ENCODE results near the gene LCNL1.
"Not testable (repeated sequence)": the region's sequence is repeated elsewhere in the genome, so short reads cannot be mapped to it uniquely, and the experiment has no call there.

LCNL1 gene

DNA sequence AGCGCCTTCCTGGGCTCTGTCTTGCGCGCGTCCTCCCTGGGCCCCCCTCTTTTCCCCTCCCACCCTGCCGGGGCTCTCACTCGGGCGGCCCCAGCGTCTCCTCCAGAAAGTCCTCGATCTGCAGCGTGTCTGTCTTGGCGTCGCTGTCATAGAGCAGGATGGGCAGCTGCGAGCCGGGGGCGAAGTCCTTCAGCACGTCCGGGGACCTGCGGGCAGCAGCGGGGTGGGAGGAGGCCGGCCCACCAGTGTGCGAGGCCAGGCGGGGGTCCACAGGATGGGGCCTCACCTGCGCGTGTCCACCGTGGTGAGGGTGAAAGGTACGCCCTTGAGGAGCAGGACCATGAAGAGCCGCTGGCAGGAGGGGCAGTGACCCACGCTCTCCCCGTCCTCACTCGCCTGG is 12.6 kb downstream of the LCNL1 start:
- no peak for DNase-seq

DNA sequence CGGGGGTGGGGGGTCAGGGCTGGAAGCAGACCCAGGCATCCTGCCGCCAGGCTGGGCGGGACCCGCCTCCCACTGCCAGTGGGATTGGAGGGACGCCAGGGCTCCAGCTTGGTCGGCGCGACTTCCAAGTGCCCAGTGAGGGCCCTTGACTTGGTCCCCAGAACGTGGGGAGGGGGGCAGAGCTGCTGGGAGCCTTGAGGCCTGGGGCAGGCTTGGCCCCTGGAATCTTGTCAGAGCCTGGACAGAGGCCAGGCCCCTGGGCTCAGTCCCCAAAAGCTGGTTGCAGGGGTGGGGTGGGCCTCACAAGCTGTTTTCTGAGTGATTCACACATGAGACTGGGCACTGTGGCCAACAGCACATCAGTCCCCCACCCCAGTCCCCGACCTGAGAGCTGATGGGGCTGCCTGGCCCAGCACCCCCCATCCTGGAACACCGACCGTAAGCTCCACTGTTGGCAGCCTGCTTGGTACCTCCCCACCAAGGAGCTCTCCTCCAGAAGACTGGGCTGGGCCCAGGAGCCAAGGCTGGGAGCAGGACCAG is 13.0 kb downstream of the LCNL1 start:
- no peak for DNase-seq

DNA sequence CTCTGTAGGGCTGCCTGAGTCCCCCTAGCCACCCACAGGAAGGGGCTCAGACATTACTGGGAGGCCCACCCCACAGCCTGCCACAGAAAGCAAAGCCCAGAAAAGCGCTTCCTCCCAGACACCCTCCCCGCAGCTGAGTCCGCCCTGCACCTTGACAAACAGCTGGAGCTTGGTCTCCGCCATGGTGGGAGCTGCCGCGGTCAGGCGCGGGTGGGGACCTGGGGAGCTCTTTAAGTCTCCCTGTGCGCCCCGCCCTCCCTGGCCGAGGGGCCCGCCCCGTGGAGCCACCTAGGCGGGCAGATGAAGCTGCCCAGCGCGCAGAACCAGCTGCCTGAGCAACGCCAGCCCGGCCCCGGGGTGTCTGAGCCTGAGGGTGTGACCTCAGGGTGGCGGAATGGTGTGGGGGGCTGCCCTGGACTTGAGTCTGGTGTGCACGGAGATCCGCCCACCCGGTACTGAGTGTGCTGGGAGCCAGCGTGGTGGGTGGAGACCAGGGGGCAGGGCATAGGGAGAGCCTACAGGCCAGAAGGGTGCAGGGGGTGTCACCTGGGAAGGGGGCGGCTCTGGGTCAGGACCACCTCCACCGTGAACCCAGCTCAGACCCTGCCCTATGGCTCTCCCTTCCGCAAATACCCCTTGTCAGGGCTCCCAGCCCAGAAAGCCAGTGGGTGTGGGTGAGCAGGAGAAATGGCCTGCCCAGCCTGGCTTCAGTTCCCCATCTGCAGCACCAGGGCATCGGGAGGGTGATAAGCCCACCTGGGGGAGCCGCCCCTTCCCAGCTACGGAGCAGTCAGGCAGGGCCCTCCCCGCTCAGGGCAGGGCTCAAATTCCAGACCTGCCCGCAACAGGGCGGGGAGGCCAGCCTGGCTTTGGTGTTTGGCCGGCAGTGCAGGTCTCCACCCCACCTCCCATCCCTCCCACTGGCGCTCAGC is 13.8 kb downstream of the LCNL1 start, which contains the start of gene CLIC3:
Gene CLIC3 (minus strand): TSS at position 208 of the 932 bp plus-strand sequence. CDS start 25 bp downstream, at position 183.
- DNase-seq: peak; percentile 87

DNA sequence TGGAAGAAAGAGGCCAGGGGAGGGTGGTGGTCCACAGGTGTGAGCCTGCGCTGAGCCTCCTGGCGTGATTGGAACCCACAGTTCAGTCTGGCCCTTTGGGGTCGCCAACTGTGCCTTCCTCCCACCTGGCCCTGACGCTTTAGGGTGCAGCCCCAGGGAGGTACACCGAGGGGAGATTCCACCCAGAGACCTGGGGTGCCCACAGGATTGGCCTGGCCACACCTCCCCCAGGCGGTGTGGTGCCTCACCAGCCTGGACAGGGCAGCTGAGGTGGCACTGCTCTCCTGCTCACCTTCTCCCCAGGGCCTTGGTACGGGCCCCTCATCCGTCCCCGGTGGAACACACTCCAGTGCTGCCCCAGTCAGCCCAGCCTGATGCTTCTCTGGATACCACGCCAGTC is 14.6 kb downstream of the LCNL1 start:
- no peak for DNase-seq

DNA sequence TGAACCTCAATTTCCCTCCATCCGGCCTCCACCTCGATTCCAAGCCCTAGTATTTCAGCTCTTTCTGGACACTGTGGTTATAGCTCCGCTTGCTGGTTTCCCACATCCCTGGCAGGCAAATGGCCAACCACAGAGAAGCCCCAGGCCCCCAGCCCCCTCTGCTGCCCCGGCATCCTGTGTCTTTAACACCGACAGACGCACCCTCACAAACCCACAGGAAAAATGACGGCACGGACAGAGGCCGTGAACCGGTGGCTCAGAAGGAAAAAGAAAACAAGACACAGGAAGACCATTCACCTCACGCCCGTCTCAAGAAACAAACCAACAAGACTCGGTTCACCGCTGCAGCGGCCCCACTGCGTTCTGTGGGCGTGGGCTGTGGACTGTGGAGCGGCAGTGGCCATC is 15.0 kb downstream of the LCNL1 start:
- no peak for DNase-seq

GRCh38 chr9:137000177-137000930 is 17.6 kb downstream of the LCNL1 start:
- no peak for DNase-seq

GRCh38 chr9:137001857-137002645 is 19.3 kb downstream of the LCNL1 start:
- DNase-seq: no peak

- no peak for DNase-seq
Observed at GRCh38 chr9:137002646-137003041, 19.9 kb downstream of the LCNL1 start.

- not testable (repeated sequence) for DNase-seq
Observed at GRCh38 chr9:137004285-137004684, 21.5 kb downstream of the LCNL1 start.

GRCh38 chr9:137006116-137007003 is 23.6 kb downstream of the LCNL1 start:
- DNase-seq: no peak

DNA sequence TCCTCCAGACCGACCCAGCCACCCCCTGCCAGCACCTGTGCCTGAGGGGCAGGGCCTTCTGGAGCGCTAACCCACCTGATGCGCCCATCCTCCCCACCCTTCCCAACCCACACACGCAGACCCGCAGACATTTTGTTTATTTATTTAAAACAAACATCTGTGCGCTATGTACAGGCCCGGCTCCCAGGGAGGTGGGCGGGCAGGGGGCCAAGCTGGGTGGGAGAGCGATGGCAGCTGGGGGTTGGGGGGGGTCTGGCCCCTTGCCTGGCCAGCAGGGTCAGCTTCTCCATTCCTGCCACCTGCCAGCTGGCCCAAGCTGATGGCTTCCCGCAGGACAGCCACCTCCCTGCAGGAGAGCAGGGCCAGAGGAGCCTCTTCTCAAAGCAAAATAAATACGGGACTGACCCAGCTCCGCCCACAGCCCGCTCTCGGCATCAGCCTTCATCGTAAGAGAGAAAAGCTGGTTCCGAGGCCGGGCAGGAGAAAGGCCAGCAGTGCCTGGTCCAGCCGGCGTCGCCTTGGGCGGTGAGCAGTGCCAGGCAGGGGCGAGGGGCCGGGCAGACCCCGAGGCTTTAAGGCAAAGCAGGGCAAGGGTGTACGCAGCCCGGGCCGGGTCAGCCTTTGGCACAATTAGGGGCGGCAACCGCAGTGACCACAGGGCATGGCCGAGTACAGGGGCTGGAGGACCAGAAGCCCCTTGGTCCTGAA is 24.5 kb downstream of the LCNL1 start:
- DNase-seq: no peak

GRCh38 chr9:137007816-137008270 is 25.1 kb downstream of the LCNL1 start:
- no peak for DNase-seq

GRCh38 chr9:137008312-137008711 is 25.5 kb downstream of the LCNL1 start:
- no peak for DNase-seq

DNA sequence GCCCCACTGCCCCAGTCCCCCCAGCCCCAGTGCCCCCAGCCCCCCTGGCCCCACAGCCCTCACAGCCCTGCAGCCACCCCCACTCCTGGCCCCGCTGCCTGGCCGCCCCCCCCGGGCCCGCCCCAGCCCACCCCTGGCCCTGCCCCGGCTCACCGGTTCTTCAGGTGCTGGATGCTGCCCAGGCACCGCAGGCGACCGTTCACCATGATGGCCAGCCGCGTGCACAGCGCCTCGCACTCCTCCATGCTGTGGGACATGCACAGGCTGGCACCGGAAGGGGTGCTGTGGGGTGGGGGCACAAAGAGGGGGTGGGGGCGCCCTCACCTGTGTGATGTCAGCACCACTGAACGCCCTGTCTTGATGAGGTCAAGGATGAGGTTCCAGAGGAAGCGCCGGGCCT is 26.4 kb downstream of the LCNL1 start:
- DNase-seq: no peak

GRCh38 chr9:137009938-137010732 is 27.3 kb downstream of the LCNL1 start:
- DNase-seq: no peak

GRCh38 chr9:137011156-137011555 is 28.4 kb downstream of the LCNL1 start:
- DNase-seq: no peak

DNA sequence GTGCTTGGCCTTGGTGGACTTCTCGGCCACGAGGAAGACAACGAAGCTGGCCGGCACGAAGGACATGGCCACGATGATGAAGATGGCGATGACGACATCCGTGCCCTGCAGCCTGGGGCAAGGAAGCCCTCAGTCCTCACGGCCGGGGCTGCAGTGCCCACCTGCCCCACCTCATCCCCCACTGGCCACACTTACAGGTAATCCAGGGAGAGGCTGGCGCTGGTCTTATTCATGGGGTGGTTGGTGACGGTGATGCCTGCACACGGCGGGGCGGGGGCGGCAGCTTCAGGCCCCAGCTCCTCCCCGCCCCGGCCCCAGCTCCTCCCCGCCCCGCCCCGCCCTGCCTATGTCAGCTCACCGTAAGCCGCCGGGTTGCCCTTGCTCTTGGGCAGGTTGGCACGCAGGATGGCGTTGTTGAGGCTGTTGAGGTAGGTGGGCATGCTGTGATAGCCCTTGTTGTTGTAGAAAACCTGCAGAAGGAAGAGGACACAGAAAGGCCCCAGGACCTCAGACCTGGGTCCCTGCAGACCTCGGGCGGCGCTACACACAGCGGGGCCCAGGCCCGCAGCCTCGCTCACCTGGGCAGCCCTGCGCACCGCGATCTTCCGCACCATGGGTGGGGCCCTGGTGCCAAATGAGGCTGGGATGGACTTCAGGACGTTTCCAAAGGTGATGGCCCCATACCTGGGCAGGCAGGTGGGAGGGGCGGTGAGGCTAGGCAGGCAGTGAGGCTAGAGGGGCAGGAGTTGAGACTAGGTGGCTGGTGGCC is 29.3 kb downstream of the LCNL1 start:
- no peak for DNase-seq

- DNase-seq: no peak
Observed at GRCh38 chr9:137012694-137013570, 30.1 kb downstream of the LCNL1 start.
